ENCODE data around the gene AADAT. TPM values are rescaled to one million over a fixed set of nuclear protein-coding genes. Genes with fewer than 3 reads are reported as not detected.

Gene AADAT
- total RNA-seq, 2 donors from 2014 or later, result 4.0 to 5.3 TPM

DNA sequence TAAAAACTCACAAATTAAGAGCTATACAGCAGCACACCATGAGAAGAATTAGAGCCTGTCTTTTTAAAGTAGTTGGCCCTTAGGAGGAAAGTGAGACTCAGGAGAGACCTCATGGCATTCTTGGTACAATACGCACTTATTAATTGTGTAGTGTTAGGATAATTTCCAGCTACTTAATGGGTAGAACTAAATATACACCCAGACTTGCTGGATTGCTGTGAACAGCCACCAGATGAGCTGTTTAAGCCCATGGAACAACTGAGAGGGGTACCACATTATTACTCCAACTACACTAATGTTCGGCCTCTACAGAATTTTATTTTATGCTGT lies 77.2 kb downstream of the AADAT start:
- Histone ChIP-seq H3K4me3 (no peak overlapping the region), H3K36me3 (no peaks in the 10 kb centered on the region), H3K9ac (ENCODE audit: low read depth in 2 of 2, low read length in 2 of 2) (no peak overlapping the region), H3K27me3 (no peaks in the 10 kb centered on the region), H3K4me1 (no peaks in the 10 kb centered on the region), H3K9me3 (no peaks in the 10 kb centered on the region), H3K27ac (no peak overlapping the region)
- DNase-seq, result no peak
- TF ChIP-seq, protein P1, sequence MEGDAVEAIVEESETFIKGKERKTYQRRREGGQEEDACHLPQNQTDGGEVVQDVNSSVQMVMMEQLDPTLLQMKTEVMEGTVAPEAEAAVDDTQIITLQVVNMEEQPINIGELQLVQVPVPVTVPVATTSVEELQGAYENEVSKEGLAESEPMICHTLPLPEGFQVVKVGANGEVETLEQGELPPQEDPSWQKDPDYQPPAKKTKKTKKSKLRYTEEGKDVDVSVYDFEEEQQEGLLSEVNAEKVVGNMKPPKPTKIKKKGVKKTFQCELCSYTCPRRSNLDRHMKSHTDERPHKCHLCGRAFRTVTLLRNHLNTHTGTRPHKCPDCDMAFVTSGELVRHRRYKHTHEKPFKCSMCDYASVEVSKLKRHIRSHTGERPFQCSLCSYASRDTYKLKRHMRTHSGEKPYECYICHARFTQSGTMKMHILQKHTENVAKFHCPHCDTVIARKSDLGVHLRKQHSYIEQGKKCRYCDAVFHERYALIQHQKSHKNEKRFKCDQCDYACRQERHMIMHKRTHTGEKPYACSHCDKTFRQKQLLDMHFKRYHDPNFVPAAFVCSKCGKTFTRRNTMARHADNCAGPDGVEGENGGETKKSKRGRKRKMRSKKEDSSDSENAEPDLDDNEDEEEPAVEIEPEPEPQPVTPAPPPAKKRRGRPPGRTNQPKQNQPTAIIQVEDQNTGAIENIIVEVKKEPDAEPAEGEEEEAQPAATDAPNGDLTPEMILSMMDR (IDR thresholded peaks at IDR 0.05), result no peak
- intact Hi-C loops (cut with DNase I), result no loop called here

DNA sequence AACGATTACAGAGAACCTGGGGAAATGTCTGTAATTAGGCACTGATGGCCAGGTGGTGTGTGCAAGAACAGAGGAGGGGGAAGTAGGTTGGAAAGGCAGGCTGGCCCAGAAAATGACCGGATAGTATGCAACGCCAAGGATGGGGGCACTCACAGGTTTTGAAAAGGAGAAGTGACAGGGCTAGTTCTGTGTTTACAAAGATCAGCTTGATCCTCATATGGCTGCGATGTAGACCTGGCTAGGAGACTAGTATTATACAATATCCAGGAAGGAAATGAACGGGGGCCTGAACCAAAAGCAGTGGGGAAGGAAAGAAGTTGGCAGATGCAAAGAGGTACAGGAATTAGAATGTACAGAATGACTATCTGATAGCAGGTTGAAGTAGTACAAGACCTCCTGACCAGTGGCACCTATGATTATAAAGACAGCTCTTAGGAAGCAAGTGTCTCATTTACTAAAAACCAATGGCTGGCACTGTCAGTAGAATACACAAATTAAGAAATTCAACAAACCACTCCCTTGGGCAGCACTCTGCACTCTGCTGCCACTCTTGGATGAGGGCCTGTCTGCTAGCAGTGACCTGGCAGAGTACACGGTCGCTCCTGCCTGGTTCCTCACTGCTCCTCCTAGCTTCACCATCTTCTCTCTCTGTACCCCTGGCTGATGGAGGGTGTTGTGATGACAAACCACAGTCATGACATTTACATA lies 77.7 kb downstream of the AADAT start:
- intact Hi-C loops (cut with DNase I), result no loop called here
- Histone ChIP-seq H3K27ac (no peak overlapping the region), H3K9me3 (no peaks in the 10 kb centered on the region), H3K4me1 (no peaks in the 10 kb centered on the region), H3K36me3 (no peaks in the 10 kb centered on the region), H3K27me3 (no peaks in the 10 kb centered on the region), H3K9ac (ENCODE audit: low read depth in 2 of 2, low read length in 2 of 2) (no peak overlapping the region), H3K4me3 (no peak overlapping the region)
- TF ChIP-seq, protein P1 (IDR thresholded peaks at IDR 0.05), result no peak
- no peak for DNase-seq

Other genes starting within 250 kb of the AADAT start
- 1 to 10 TPM; 2.4 to 4.7 TPM for gene MFAP3L, start 63.6 kb downstream of the AADAT start, total RNA-seq